ENCODE measurements around the gene CANX. TPM values are rescaled to one million over a fixed set of nuclear protein-coding genes. Genes with fewer than 3 reads are reported as not detected.
"Not testable (repeated sequence)": the region's sequence is repeated elsewhere in the genome, so short reads cannot be mapped to it uniquely, and the experiment has no call there.

CANX gene
- total RNA-seq (2014; rRNA removed; shearing (Covaris generic)) = 239 and 260 TPM in 2 replicates

GRCh38 chr5:179698935-179699615 lies at the start of gene CANX:
Gene CANX (plus strand): TSS chr5:179698967. CDS start chr5:179705682, 6,715 bp downstream.
- DNase-seq (ENCODE audit: low spot score) = peak; percentile 50

- DNase-seq (ENCODE audit: low spot score) = not testable (repeated sequence)
Observed at GRCh38 chr5:179649166-179649703, 49.5 kb upstream of the CANX start.

- DNase-seq (ENCODE audit: low spot score) = not testable (repeated sequence)
Observed at GRCh38 chr5:179650245-179650644, 48.5 kb upstream of the CANX start.

GRCh38 chr5:179653135-179653534 lies 45.6 kb upstream of the CANX start:
- not testable (repeated sequence) for DNase-seq (ENCODE audit: low spot score)

- not testable (repeated sequence) for DNase-seq (ENCODE audit: low spot score)
Observed at GRCh38 chr5:179657302-179658178, 41.2 kb upstream of the CANX start.

- DNase-seq (ENCODE audit: low spot score) = peak; percentile 25
Observed at GRCh38 chr5:179658179-179658856, 40.4 kb upstream of the CANX start.

GRCh38 chr5:179661647-179662046 lies 37.1 kb upstream of the CANX start:
- not testable (repeated sequence) for DNase-seq (ENCODE audit: low spot score)

GRCh38 chr5:179668391-179668790 lies 30.4 kb upstream of the CANX start:
- DNase-seq (ENCODE audit: low spot score) = peak; percentile 32

GRCh38 chr5:179678223-179679013 lies 20.3 kb upstream of the CANX start:
- peak; percentile 97 for DNase-seq (ENCODE audit: low spot score)

- DNase-seq (ENCODE audit: low spot score) = no peak
Observed at GRCh38 chr5:179679014-179679674, 19.6 kb upstream of the CANX start.

- DNase-seq (ENCODE audit: low spot score) = peak; percentile 43
Observed at GRCh38 chr5:179680014-179680779, 18.6 kb upstream of the CANX start.

- DNase-seq (ENCODE audit: low spot score) = no peak
Observed at GRCh38 chr5:179680780-179681401, 17.9 kb upstream of the CANX start, which contains the start of gene CBY3. Gene CBY3 (minus strand): TSS chr5:179681034. CDS start chr5:179680918, 116 bp downstream.

- not testable (repeated sequence) for DNase-seq (ENCODE audit: low spot score)
Observed at GRCh38 chr5:179689212-179689611, 9.6 kb upstream of the CANX start.

- no peak for DNase-seq (ENCODE audit: low spot score)
Observed at GRCh38 chr5:179694561-179694960, 4.2 kb upstream of the CANX start.

GRCh38 chr5:179696603-179697002 lies 2.2 kb upstream of the CANX start:
- no peak for DNase-seq (ENCODE audit: low spot score)

GRCh38 chr5:179697108-179697507 lies 1.7 kb upstream of the CANX start:
- DNase-seq (ENCODE audit: low spot score) = no peak

- not testable (repeated sequence) for DNase-seq (ENCODE audit: low spot score)
Observed at GRCh38 chr5:179697543-179697942, 1.2 kb upstream of the CANX start.

GRCh38 chr5:179697993-179698934 lies 503 bp upstream of the CANX start:
- DNase-seq (ENCODE audit: low spot score) = peak; percentile 99

All from HT-29 (cell line).